Retinal pigment epithelial cell (primary cell): ENCODE data around the gene PLEKHG5.

Source experiments
- DNase-seq: peaks from one replicate; pipeline ENCODE4 v3.0.0-alpha.2; 2010; ENCODE audit warnings: low read depth
- H3K4me3 ChIP-seq: 2 replicates; pipeline ENCODE4 v1.5.1; 2011; ENCODE audit warnings: mild to moderate bottlenecking, low read length, control low read depth, moderate library complexity
- TF ChIP-seq, protein P1 (sequence below): conservative IDR thresholded peaks from 2 replicates; pipeline ENCODE4 v1.5.1; 2011; ENCODE audit warnings: low read depth, low read length, control low read depth, inconsistent platforms

PLEKHG5 gene

DNA sequence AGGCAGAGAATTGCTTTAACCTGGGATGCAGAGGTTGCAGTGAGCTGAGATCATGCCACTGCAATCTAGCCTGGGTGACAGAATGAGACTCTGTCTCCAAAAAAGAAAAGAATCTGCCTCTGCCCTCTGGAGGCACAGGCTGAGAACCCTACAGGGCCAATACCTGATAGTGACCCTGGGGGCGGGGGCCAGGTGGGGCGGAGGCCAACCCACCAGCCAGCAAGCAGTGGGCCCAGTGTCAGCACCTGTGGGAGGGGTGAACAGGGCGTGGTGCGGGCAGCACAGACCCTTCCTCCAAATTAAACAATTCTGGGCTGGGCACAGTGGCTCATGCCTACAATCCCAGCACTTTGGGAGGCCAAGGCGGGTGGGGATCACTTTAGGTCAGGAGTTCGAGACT, 19.0 kb upstream of the PLEKHG5 start:
- TF ChIP-seq, protein P1, sequence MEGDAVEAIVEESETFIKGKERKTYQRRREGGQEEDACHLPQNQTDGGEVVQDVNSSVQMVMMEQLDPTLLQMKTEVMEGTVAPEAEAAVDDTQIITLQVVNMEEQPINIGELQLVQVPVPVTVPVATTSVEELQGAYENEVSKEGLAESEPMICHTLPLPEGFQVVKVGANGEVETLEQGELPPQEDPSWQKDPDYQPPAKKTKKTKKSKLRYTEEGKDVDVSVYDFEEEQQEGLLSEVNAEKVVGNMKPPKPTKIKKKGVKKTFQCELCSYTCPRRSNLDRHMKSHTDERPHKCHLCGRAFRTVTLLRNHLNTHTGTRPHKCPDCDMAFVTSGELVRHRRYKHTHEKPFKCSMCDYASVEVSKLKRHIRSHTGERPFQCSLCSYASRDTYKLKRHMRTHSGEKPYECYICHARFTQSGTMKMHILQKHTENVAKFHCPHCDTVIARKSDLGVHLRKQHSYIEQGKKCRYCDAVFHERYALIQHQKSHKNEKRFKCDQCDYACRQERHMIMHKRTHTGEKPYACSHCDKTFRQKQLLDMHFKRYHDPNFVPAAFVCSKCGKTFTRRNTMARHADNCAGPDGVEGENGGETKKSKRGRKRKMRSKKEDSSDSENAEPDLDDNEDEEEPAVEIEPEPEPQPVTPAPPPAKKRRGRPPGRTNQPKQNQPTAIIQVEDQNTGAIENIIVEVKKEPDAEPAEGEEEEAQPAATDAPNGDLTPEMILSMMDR: no peak
- no peak overlapping the region for H3K4me3 ChIP-seq
- DNase-seq: no peak

DNA sequence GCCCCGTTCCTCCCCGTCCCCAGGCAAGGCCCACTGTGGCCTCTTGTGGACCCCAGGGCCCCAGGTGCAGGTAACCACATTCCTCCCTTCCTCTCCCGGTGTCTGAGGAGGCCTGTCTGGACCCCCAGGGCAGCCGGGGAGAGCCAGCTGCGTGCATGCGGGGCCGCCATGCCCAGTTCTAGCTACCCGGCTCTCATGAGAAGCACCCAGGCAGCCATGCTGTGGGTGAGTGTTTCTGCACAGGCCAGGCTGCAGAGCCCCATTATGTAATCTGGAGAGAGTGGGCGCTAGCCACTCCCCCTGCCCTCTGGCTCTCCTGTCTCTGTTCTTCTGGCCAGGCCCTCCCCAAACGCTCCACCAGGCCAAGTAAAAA, 18.4 kb upstream of the PLEKHG5 start:
- no peak overlapping the region for H3K4me3 ChIP-seq
- TF ChIP-seq, protein P1: no peak
- DNase-seq: no peak

DNA sequence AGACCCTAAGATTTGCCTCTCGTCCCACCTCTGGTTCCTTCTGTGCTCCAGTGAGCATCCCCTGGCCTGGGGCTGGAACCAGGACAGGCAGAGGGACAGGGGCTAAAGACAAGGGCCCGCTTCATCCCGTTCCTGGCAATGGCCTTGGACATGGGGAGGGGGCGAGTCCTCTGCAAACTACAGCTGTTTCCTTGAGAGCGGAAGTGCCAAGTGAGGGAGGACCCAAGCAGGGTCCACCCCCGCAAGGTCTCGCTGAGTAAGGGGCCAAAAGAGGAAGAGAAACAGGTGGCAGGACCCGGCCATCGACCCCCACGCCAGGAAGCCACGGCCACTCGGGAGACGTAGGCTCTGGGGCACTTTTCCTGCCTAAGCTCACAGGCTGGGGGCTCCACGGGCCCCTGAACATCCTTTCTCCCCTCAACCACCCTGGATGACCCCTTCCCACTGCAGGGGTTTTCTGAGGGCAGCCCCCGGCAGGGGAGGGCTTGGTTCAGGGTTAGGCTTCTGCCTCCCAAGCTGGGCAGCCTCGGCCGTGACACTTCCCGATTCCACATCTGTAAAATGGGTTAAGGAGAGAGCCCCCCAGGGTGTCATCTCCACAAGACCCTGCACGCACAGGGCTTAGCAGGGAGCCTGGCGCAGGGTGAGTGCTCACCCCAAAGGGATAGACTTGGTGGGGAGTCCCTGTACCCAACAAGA, 17.9 kb upstream of the PLEKHG5 start:
- TF ChIP-seq, protein P1: no peak
- H3K4me3 ChIP-seq: no peak overlapping the region
- DNase-seq: no peak

DNA sequence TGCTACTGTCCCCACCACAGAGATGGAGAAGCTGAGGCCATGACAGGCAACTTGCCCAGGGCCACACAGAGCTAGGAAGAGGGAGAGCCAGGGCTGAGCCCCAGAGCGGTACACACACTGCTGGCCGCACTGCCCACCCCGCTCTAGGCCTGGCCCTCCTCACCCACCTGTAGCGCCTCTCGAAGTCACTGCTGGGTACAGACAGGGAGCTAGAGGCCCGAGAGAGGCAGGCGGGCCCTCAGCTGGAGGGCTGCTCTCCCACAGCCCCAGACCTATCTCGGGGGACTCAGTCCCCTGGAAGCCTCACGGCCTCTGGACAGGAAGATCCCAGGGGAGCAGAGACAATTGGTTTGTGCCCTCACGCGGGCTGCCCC, 17.3 kb upstream of the PLEKHG5 start:
- TF ChIP-seq, protein P1: no peak
- DNase-seq: no peak
- H3K4me3 ChIP-seq: no peak overlapping the region

DNA sequence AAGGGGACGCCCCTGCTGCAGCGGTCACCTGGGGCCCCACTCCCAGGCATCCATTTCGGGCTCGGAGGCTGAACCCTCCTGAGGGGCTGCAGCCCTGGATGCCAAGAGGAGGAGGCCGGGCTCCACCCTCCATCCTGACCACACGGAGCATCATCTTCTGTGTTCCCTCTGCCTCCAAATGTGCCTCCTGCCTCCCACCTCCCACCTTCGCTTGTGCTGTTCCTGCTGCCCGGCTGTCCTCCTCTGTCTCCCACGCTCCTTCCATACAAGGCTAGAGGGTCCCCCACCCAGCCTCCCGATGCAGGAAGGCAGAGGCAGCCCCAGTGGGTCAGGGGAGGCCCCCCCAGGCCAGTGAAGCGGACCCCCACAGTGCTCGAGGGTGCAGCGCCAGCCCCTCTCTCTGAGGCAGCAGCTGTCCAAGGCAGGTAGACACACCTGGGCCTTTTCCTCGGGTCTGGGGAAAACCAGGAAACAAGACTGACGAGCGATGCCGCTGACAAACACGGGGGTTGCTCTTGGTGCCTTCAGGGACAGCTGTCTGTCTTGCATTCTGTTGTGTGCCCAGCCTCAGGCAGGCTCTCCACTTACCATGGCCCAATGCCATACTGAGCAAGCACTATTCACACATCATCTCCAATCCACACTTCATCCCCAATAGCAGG, 16.8 kb upstream of the PLEKHG5 start:
- H3K4me3 ChIP-seq: no peak overlapping the region
- DNase-seq: no peak
- TF ChIP-seq, protein P1: no peak

DNA sequence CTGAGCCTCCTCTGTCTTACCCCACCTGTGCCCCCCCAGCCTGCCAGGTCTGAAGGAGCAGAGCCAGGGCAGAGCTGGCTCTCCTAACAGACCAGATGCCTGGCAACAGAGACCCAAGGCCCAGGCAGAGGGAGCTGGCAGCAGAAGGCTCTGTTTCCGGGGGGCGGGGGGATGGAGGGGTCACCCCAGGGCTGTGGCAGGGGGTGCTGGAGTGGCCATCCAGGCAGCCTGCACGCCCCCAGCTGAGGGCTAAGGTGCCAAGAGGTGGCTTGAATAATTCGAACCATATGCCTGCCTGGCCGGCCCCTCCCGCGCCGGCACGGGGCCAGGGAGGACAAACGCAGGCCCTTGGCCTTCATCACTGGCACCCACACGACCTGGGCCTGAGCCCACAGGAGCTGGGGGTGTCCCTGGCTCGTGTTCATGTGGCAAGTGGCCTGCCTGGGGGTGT, 16.0 kb upstream of the PLEKHG5 start:
- no peak overlapping the region for H3K4me3 ChIP-seq
- DNase-seq: no peak
- TF ChIP-seq, protein P1: no peak

DNA sequence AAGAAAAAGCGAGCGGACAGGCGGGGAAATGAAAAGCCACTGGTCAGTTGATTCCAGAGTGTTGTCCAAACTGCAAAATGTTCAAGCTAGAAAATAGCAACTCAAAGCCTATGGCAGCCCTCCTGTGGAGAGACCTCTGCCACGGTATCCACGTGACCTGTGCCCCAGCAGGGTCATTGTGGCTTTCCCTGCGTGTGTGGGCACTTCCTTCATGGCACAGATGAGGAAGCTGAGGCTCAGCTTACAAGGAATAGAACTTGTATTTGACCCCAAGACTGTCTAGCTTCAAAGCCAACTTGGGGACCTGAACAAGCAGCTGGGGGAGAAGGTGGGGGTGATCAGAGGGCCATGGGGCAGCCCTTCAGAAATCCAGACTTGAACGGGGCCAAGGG, 15.6 kb upstream of the PLEKHG5 start:
- no peak for DNase-seq
- TF ChIP-seq, protein P1: no peak
- no peak overlapping the region for H3K4me3 ChIP-seq
